Cardiac fibroblast (primary cell): ENCODE results near the gene CLCNKA.

ENCODE experiments used
- DNase-seq, 2 donors: peaks; one replicate each; pipeline versions ENCODE4 v3.0.0 to v3.0.0-alpha.2; 2010; ENCODE audit warnings: low read depth in 2 of 2
- H3K4me3 ChIP-seq, 2 donors: replicated peaks in 1 of 2; 1 replicate in 1 of 2; 2 replicates in 1 of 2; pipeline ENCODE4 v1.5.1; 2011; ENCODE audit warnings: low read depth in 2 of 2, low read length in 2 of 2, mild to moderate bottlenecking in 2 of 2, moderate library complexity in 1 of 2
- CTCF ChIP-seq: IDR thresholded peaks from one replicate; pipeline ENCODE4 v1.5.1; 2011; ENCODE audit warnings: low read depth, mild to moderate bottlenecking, low read length, inconsistent platforms

Gene CLCNKA

DNA sequence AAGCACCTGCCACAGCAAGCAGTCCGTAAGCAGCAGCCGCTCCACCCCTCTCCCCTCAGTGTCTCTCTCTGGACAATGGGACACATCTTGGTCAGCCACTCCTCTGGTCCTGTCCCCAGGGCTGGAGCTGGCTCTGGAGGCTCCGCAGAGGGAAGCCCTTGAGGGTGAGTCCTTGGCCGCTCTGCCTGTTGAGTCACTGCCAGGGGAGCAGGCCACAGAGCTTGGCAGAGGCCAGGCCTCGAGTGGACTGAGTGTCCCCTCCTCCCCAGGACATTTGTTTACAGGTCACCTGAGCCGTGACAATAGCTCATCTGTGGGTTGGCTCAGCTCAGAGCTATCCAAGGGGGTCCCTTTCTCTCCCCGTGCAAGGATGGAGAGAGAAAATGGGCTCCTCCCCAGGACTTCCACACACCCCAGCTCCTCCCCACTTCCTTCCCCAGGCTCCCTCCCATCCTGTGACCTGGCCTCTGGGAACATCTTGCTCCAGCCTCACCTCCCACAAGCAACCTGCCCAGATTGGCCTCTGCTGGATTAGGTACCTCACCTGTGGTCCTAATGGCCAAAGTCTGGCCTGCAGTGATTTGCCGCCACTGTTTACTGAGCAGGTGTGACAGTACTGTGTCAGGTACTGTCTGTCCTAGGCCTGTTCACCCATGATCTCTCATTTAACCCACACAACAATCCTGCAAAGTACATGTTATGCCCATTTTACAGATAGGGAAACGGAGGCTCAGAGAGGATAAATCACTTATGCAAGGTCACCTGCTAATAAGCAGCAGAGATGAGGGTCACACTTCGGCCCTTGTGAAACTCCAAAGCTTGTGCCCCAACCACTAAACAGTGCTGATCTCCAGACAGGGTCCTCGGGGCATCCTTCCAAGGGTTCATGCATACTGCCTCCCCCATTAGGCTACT is 46.8 kb downstream of the CLCNKA start:
- no peak for TF ChIP-seq CTCF
- H3K4me3 ChIP-seq = no peak overlapping the region
- DNase-seq = peak; percentile 29 to 39

- H3K4me3 ChIP-seq = no peak overlapping the region
- no peak for TF ChIP-seq CTCF
- DNase-seq = no peak
Observed at GRCh38 chr1:16070640-16071355, 49.0 kb downstream of the CLCNKA start.

DNA sequence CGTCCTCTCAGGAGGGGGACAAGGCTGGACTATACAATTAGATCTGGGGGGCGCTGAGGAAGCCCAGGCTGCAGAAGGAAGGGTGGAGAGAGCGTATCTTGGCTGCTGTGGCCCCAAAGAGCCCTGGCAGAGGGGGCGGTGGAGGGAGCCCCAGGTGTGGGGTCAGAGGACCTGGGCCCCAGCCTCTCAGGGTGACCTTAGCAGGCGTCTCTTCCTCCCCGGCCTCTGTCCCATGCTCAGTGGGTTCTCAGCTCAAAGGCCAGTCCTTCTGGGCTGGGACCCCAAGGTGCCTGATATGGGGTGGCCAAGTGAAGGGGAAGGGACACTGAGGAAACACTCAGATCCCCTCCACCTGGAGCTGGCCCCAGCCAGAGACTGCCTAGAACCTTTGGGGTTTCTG is 49.8 kb downstream of the CLCNKA start:
- DNase-seq = no peak
- no peak overlapping the region for H3K4me3 ChIP-seq
- TF ChIP-seq CTCF = no peak

DNA sequence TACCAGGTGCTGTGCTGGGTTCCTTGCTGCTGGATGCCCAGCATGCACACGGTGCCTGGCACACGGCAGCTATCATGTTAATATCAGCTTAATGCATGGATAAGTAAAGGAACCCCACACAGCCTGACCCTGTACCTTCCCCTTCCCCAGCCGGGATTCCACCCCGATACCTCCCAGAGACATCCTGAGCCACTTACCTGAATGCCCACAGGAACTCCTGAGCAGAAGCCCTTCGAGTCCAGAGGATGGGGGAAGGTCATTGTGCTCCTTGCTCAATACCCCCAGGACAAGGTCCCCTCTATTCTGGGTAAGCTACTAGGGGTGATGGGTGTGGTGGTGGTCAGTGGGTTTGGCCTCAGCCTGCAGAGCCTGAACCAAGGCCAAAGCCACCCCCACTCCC is 50.3 kb downstream of the CLCNKA start:
- no peak overlapping the region for H3K4me3 ChIP-seq
- no peak for TF ChIP-seq CTCF
- DNase-seq = no peak

DNA sequence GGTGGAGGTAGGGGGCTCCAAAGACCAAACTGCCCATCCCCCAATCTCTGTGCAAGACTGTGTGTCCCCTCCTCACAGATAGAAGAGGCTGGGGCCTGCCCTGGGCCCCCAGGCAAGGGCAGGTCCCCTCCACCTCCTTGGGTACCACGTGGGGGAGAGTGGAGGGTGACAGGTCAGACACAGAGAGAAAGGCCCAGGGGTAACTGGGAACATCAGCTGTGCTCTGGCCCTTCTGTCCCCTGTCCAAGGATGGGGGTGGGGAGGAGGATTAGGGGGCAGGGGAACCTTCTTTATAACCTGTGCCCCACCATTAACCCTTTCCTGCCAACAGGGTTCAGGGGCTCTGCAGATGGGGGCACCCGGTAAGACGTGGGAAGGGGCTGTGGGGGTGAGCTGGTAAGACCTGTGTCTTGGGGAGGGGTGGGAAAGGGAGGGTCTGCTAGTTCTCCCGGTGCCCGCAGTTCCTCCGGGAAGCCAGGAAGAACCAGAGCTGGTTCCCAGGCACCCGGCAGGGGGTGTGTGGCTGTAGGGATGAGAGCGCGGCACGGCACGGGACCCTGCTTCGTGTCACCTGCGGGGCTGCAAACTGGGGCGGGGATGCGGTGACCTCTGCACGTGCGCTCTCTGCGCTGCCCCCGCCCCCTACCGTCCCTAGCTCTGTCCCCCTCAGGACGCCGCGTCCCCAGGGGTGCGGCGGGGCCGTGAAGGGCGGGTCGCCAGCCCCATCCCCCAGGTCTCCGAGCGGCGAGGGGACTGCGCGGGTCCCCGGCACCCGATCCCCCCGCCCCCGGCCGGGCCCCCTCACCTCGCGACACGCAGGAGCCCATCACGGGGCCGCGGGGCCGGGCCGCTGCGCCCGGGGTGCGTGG is 51.0 kb downstream of the CLCNKA start:
- TF ChIP-seq CTCF = no peak
- H3K4me3 ChIP-seq = peak overlapping the region; percentile 28 to 35
- no peak for DNase-seq

GRCh38 chr1:16073490-16074119 is 51.8 kb downstream of the CLCNKA start, which contains the start of gene FAM131C:
TSS of gene FAM131C (minus strand) at chr1:16073651. CDS start at chr1:16073442, 209 bp downstream.
- H3K4me3 ChIP-seq = peak within 1 kb of the TSS; percentile 34 to 35
- TF ChIP-seq CTCF = no peak
- no peak for DNase-seq
